GM12872 (cell line): ENCODE data around the gene LRSAM1.

Experiments
- TF ChIP-seq, protein P1 (sequence below): IDR thresholded peaks from 3 replicates; pipeline ENCODE4 v1.5.1; 2011; ENCODE audit warnings: low read depth, mild to moderate bottlenecking, low read length, moderate library complexity; ENCODE audit not compliant: insufficient read depth

LRSAM1 gene

DNA sequence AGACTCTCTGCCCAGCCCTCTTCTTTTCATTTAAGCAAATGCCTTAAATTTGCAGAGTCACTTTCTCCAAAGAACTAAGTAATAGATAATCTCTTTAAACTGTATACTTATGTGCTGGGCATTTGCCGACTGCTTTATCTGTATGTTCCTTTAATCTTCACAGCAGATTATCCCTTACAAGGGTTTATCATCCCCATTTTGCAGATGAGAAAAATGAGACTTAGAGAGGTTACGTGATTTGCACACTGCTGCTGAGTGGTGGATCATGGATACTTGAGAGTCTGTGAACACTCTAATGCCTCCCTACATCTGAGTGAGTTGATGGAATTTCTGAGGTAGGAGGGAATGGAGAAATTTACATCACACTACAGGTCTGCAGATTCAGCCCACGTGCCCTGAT, 23.0 kb upstream of the LRSAM1 start:
- TF ChIP-seq, protein P1, sequence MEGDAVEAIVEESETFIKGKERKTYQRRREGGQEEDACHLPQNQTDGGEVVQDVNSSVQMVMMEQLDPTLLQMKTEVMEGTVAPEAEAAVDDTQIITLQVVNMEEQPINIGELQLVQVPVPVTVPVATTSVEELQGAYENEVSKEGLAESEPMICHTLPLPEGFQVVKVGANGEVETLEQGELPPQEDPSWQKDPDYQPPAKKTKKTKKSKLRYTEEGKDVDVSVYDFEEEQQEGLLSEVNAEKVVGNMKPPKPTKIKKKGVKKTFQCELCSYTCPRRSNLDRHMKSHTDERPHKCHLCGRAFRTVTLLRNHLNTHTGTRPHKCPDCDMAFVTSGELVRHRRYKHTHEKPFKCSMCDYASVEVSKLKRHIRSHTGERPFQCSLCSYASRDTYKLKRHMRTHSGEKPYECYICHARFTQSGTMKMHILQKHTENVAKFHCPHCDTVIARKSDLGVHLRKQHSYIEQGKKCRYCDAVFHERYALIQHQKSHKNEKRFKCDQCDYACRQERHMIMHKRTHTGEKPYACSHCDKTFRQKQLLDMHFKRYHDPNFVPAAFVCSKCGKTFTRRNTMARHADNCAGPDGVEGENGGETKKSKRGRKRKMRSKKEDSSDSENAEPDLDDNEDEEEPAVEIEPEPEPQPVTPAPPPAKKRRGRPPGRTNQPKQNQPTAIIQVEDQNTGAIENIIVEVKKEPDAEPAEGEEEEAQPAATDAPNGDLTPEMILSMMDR, result no peak

DNA sequence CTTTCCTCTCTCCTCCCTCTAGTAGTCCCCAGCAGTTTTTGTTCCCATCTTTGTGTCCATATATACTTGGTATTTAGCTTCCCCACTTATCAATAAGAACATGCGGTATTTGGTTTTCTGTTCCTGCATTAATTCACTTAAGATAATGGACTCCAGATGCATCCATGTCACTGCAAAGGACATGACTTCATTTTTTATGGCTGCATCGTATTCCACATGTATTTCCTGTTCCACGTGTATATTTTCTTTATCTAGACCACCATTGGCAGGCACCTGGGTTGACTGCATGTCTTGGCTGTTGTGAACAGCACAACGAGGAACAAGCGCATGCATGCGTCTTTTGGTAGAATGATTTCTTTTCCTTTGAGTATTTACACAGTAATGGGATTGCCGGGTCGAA, 20.9 kb upstream of the LRSAM1 start:
- TF ChIP-seq, protein P1, result no peak

DNA sequence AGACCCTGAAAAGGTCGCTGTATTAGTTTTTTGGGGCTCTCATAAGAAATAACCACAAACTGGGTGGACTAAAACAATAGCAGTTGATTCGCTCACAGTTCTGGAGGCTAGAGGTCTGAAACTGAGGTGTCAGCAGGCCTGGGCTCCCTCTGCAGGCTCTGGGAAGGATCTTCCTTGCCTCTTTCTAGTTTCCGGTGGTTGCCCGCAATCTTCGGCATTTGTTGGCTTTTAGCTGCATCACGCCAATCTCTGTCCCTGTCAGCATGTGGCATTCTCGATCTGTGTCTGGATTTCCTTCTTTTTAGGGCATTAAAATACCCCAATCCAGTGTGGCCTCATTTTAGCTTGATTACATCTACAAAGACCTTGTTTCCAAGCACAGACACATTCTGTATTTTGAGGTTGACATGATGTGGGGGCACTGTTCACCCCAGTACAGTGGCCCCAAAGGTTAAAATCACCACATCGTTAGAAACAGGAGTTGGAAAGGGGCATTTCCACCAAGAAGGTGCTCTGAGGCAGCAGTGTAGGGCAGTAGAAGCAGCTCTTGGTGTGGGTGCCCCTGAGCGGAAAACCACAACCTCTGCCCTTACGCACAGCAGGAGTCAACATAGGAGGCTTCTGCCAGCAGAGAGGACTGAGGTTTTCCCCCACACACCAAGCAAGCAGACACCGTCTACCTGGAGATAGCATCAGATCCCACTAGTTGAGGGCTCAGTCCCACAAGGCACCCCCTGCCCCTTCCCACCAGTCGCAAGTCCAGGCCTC, 13.6 kb upstream of the LRSAM1 start:
- TF ChIP-seq, protein P1, result no peak

DNA sequence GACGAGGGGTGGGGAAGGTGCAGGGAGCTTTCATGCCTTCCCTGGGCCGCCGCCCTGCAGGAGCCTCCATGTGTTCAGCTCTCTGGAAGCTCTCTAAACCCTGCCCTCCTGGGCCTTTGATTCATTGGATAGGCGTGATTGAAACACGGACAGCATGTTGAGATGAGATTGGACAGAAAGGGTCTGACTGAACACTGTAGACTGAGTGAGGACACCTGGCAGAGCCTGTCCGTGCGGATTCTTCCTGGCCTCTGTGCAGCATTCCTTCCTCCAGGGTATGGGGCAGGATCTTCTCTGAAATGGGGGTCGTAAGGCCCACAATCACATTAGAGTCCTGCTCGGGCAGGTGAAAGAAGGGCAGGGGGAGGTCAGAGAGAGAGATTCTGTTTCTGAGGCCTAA, 12.9 kb upstream of the LRSAM1 start:
- TF ChIP-seq, protein P1, result no peak

DNA sequence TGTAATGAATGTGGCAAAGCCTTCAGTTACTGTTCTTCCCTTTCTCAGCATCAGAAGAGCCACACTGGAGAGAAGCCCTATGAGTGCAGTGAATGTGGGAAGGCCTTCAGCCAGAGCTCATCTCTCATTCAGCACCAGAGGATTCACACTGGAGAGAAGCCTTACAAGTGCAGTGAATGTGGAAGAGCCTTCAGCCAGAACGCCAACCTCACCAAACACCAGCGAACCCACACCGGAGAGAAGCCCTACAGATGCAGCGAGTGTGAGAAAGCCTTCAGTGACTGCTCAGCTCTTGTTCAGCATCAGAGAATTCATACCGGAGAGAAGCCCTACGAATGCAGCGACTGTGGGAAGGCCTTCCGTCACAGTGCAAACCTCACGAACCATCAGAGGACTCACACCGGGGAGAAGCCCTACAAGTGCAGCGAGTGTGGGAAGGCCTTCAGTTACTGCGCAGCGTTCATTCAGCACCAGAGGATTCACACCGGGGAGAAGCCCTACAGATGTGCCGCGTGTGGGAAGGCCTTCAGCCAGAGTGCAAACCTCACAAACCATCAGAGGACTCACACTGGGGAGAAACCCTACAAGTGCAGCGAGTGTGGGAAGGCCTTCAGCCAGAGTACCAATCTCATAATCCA, 6.9 kb upstream of the LRSAM1 start:
- TF ChIP-seq, protein P1, result no peak

DNA sequence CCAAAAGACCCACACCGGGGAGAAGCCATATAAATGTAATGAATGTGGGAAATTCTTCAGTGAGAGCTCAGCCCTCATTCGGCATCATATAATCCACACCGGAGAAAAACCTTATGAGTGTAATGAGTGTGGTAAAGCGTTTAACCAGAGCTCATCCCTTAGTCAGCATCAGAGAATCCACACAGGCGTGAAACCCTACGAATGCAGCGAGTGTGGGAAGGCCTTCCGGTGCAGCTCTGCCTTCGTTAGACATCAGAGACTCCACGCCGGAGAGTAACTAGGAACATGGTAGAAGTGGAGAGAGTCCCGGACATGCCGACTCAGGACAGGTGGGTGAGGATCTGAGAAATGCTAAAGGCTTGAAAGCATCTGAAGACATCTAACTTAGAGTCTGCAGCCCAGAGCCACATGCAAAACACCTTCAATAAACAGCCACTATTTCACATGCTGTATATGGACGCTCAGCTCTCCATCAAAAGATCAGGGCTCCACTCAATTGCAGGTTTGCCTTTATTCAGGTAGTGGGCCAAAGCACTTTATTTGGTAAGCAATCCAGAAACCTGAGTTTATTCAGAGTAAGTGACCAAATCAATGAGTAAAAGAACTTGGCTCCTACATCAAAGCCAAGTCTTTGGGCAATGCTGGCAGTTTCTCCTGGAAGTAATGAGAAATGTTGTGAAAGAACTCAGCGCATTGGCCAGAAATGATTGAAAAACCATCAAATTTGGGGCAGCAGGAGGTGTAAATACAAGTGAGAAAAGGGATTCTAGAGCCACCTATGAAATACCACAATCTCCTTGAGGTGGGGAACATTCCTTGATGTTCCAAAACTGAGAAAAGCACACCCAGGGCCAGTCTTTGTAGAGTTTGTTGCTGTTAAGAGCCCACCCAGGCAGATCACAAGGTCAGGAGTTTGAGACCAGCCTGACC, 6.1 kb upstream of the LRSAM1 start:
- TF ChIP-seq, protein P1, result no peak
